ENCODE measurements around the gene ATF7. TPM values are rescaled to one million over a fixed set of nuclear protein-coding genes. Genes with fewer than 3 reads are reported as not detected.

ATF7 gene
- polyA plus RNA-seq, 3 donors, result 21.7 to 27.9 (median 24.4) TPM

- no peak for TF ChIP-seq CTCF (IDR thresholded peaks at IDR 0.05)
- no peaks in the 10 kb centered on the region for H3K79me2 ChIP-seq (ENCODE audit: insufficient read depth, low read length)
- peaks cover 18 to 20% of the 10 kb centered on the region in 2 donors for H3K4me1 ChIP-seq (ENCODE audit: control insufficient read depth in 1 of 2, insufficient read depth in 2 of 2, low read length in 2 of 2)
- H3K27ac ChIP-seq (ENCODE audit: low read depth in 1 of 2, low read length in 2 of 2), result no peak overlapping the region
- H3K27me3 Mint-ChIP-seq (ENCODE audit: low read depth in 3 of 3), result no peaks in the 10 kb centered on the region
- H3K4me2 ChIP-seq (replicated peaks; ENCODE audit: extremely low read depth, low read length, poor library complexity, severe bottlenecking), result no peak overlapping the region
- H3K9me3 ChIP-seq (replicated peaks in 1 of 2; ENCODE audit: control insufficient read depth in 1 of 2, insufficient read depth in 1 of 2, low read length in 2 of 2), result no peaks in the 10 kb centered on the region
- DNase-seq, result no peak
- H3K9ac ChIP-seq (ENCODE audit: insufficient read depth, low read length, poor library complexity, severe bottlenecking), result no peak overlapping the region
- H3K4me3 Mint-ChIP-seq, result no peak overlapping the region
- intact Hi-C loops (cut with micrococcal nuclease), result no loop called here
- no peaks in the 10 kb centered on the region for H4K20me1 ChIP-seq (ENCODE audit: insufficient read depth, low read length)
- H3K9me3 Mint-ChIP-seq, result peaks cover 0 to 2% (median 0%) of the 10 kb centered on the region in 7 donors
- H3K4me1 Mint-ChIP-seq, result peaks cover 23% of the 10 kb centered on the region
- H3K36me3 Mint-ChIP-seq, result peaks cover 62 to 91% of the 10 kb centered on the region in 2 donors
- H3K36me3 ChIP-seq (replicated peaks in 1 of 2; ENCODE audit: control insufficient read depth in 1 of 2, insufficient read depth in 2 of 2, low read length in 2 of 2), result peaks cover 70 to 83% of the 10 kb centered on the region in 2 donors
- H2AFZ ChIP-seq (ENCODE audit: insufficient read depth, low read depth, low read length, poor library complexity, severe bottlenecking), result no peak overlapping the region
- H3K27ac Mint-ChIP-seq, result no peak overlapping the region
- WGBS (ENCODE audit: insufficient coverage), result 100% methylated on average over 1 of the region's 4 CpGs
- no peaks in the 10 kb centered on the region for H3K27me3 ChIP-seq (ENCODE audit: control insufficient read depth in 2 of 2, insufficient read depth in 2 of 2, low read length in 2 of 2)
- H3K4me3 ChIP-seq (replicated peaks in 1 of 3; ENCODE audit: low read depth in 2 of 3, low read length in 3 of 3), result no peak overlapping the region
Observed at GRCh38 chr12:53530920-53531319, 95.3 kb downstream of the ATF7 start.

GRCh38 chr12:53530061-53530460 lies 96.1 kb downstream of the ATF7 start:
- Histone ChIP-seq H3K4me3 (replicated peaks in 1 of 3; ENCODE audit: low read depth in 2 of 3, low read length in 3 of 3) (no peak overlapping the region), H3K4me2 (replicated peaks; ENCODE audit: extremely low read depth, low read length, poor library complexity, severe bottlenecking) (no peak overlapping the region), H3K79me2 (ENCODE audit: insufficient read depth, low read length) (no peaks in the 10 kb centered on the region), H4K20me1 (ENCODE audit: insufficient read depth, low read length) (no peaks in the 10 kb centered on the region), H3K9me3 (replicated peaks in 1 of 2; ENCODE audit: control insufficient read depth in 1 of 2, insufficient read depth in 1 of 2, low read length in 2 of 2) (no peaks in the 10 kb centered on the region), H3K27ac (ENCODE audit: low read depth in 1 of 2, low read length in 2 of 2) (no peak overlapping the region), H3K4me1 (ENCODE audit: control insufficient read depth in 1 of 2, insufficient read depth in 2 of 2, low read length in 2 of 2) (peaks cover 11 to 12% of the 10 kb centered on the region in 2 donors), H3K27me3 (ENCODE audit: control insufficient read depth in 2 of 2, insufficient read depth in 2 of 2, low read length in 2 of 2) (no peaks in the 10 kb centered on the region), H2AFZ (ENCODE audit: insufficient read depth, low read depth, low read length, poor library complexity, severe bottlenecking) (no peak overlapping the region), H3K9ac (ENCODE audit: insufficient read depth, low read length, poor library complexity, severe bottlenecking) (no peak overlapping the region), H3K36me3 (replicated peaks in 1 of 2; ENCODE audit: control insufficient read depth in 1 of 2, insufficient read depth in 2 of 2, low read length in 2 of 2) (peaks cover 78 to 88% of the 10 kb centered on the region in 2 donors)
- Mint-ChIP-seq H3K27ac (no peak overlapping the region), H3K4me3 (no peak overlapping the region), H3K36me3 (peaks cover 65 to 93% of the 10 kb centered on the region in 2 donors), H3K4me1 (peaks cover 16% of the 10 kb centered on the region), H3K9me3 (peaks cover 0 to 2% (median 0%) of the 10 kb centered on the region in 7 donors), H3K27me3 (ENCODE audit: low read depth in 3 of 3) (no peaks in the 10 kb centered on the region)
- 88% methylated on average over 2 of the region's 2 CpGs for WGBS (ENCODE audit: insufficient coverage)
- no peak for DNase-seq
- no peak for TF ChIP-seq CTCF (IDR thresholded peaks at IDR 0.05)
- intact Hi-C loops (cut with micrococcal nuclease), result no loop called here

All from CD14-positive monocyte (primary cell).